HCT116 (cell line): ENCODE measurements around the gene SGIP1.
"Not testable (repeated sequence)": the region's sequence is repeated elsewhere in the genome, so short reads cannot be mapped to it uniquely, and the experiment has no call there.

Source experiments
- CTCF ChIP-seq, 3 experiments: fragments of 200-600 bp in 1 of 3; sonication (generic) in 1 of 3; IDR thresholded peaks in 2 of 3; conservative IDR thresholded peaks in 1 of 3; 2 replicates each; pipeline ENCODE4 v1.5.1; 2012 to 2017; ENCODE audit warnings: low read depth in 2 of 3, low read length in 2 of 3, antibody characterized with exemption in 1 of 3, borderline replicate concordance in 1 of 3, control low read depth in 1 of 3, mild to moderate bottlenecking in 1 of 3, mixed read lengths in 1 of 3, mixed run types in 1 of 3, moderate library complexity in 1 of 3; ENCODE audit not compliant: insufficient read depth in 1 of 3
- EZH2 ChIP-seq: fragments of 200-600 bp; sonication (generic); IDR thresholded peaks from 2 replicates; pipeline ENCODE4 v1.6.1; 2017; ENCODE audit warnings: antibody characterized with exemption, mixed run types
- MAX ChIP-seq: IDR thresholded peaks from 2 replicates; pipeline ENCODE4 v1.6.1; 2012
- POLR2A ChIP-seq: IDR thresholded peaks from 2 replicates; pipeline ENCODE4 v1.7.0; 2011; ENCODE audit warnings: borderline replicate concordance; ENCODE audit not compliant: insufficient read depth, insufficient read length; ENCODE audit errors: extremely low read depth
- POLR2AphosphoS5 ChIP-seq: IDR thresholded peaks from 2 replicates; pipeline ENCODE4 v1.6.1; 2011; ENCODE audit warnings: mild to moderate bottlenecking, low read depth, low read length, moderate library complexity
- RAD21 ChIP-seq: IDR thresholded peaks from 2 replicates; pipeline ENCODE4 v1.6.1; 2012; ENCODE audit warnings: low read depth, mild to moderate bottlenecking
- REST ChIP-seq: IDR thresholded peaks from 2 replicates; pipeline ENCODE4 v1.6.1; 2012; ENCODE audit warnings: low read depth
- YY1 ChIP-seq: IDR thresholded peaks from 2 replicates; pipeline ENCODE4 v1.6.1; 2011; ENCODE audit warnings: low read length, low read depth, moderate library complexity, mild to moderate bottlenecking; ENCODE audit not compliant: insufficient replicate concordance; ENCODE audit errors: extremely low read depth
- TF ChIP-seq, protein P1 (sequence below): IDR thresholded peaks from 2 replicates; pipeline ENCODE4 v1.6.1; 2011; ENCODE audit warnings: mild to moderate bottlenecking, low read length, moderate library complexity; ENCODE audit not compliant: insufficient replicate concordance; ENCODE audit errors: extremely low read depth

- not testable (repeated sequence) for TF ChIP-seq CTCF (IDR thresholded peaks at IDR 0.05 in 2 of 3, conservative IDR thresholded peaks at IDR 0.05 in 1 of 3; ENCODE audit: borderline replicate concordance in 1 of 3, insufficient read depth in 1 of 3, low read depth in 2 of 3, low read length in 2 of 3); POLR2A; POLR2AphosphoS5; REST; YY1; RAD21; EZH2; MAX
- TF ChIP-seq, protein P1, sequence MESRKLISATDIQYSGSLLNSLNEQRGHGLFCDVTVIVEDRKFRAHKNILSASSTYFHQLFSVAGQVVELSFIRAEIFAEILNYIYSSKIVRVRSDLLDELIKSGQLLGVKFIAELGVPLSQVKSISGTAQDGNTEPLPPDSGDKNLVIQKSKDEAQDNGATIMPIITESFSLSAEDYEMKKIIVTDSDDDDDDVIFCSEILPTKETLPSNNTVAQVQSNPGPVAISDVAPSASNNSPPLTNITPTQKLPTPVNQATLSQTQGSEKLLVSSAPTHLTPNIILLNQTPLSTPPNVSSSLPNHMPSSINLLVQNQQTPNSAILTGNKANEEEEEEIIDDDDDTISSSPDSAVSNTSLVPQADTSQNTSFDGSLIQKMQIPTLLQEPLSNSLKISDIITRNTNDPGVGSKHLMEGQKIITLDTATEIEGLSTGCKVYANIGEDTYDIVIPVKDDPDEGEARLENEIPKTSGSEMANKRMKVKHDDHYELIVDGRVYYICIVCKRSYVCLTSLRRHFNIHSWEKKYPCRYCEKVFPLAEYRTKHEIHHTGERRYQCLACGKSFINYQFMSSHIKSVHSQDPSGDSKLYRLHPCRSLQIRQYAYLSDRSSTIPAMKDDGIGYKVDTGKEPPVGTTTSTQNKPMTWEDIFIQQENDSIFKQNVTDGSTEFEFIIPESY = not testable (repeated sequence)
Observed at GRCh38 chr1:66785800-66786199, 251.8 kb downstream of the SGIP1 start.
